22Rv1 (cell line): Measurements from ENCODE around the gene TSSC4.

ENCODE experiments used
- CTCF ChIP-seq: fragments of 450-650 bp; IDR thresholded peaks from 2 replicates; pipeline ENCODE4 v1.5.1; 2017; ENCODE audit warnings: mild to moderate bottlenecking
- ZFX ChIP-seq: fragments of 450-650 bp; IDR thresholded peaks from 2 replicates; pipeline ENCODE4 v1.6.1; 2017; ENCODE audit warnings: antibody characterized with exemption, borderline replicate concordance

GRCh38 chr11:2412323-2412722, 11.8 kb downstream of the TSSC4 start:
- no peak for TF ChIP-seq CTCF
- no peak for TF ChIP-seq ZFX
